Lung (tissue), 12 donors: ENCODE data around the gene PTPRD. TPM values are rescaled to one million over a fixed set of nuclear protein-coding genes. Genes with fewer than 3 reads are reported as not detected.

ENCODE experiments used
- ATAC-seq: fragments of 200-7000 bp; cut with Tn5 transposase; one replicate; pipeline ENCODE4 v1.9.1; 2020; ENCODE audit warnings: moderate number of reproducible peaks; ENCODE audit not compliant: insufficient read depth, low FRiP score
- DNase-seq, 3 donors: peaks; one replicate each; pipeline ENCODE4 v3.0.0-alpha.2; 2013 to 2017
- H3K27ac ChIP-seq, 2 donors: one replicate each; pipeline ENCODE4 v1.5.1; 2013; ENCODE audit warnings: mild to moderate bottlenecking in 2 of 2, moderate library complexity in 2 of 2, control low read depth in 1 of 2, inconsistent platforms in 1 of 2, low read depth in 1 of 2, low read length in 1 of 2
- H3K27me3 ChIP-seq, 3 donors: one replicate each; pipeline ENCODE4 v1.5.1; 2013; ENCODE audit warnings: low read length in 2 of 3; ENCODE audit not compliant: control insufficient read depth in 3 of 3, insufficient read depth in 3 of 3
- H3K36me3 ChIP-seq, 4 donors: one replicate each; pipeline ENCODE4 v1.5.1; 2013; ENCODE audit warnings: low read length in 4 of 4, mild to moderate bottlenecking in 1 of 4, moderate library complexity in 1 of 4; ENCODE audit not compliant: control insufficient read depth in 4 of 4, insufficient read depth in 4 of 4
- H3K4me1 ChIP-seq, 5 donors: one replicate each; pipeline ENCODE4 v1.5.1; 2013; ENCODE audit warnings: low read length in 5 of 5, mild to moderate bottlenecking in 2 of 5, moderate library complexity in 1 of 5; ENCODE audit not compliant: control insufficient read depth in 5 of 5, insufficient read depth in 5 of 5
- H3K4me3 ChIP-seq: one replicate; pipeline ENCODE4 v1.5.1; 2013; ENCODE audit warnings: mild to moderate bottlenecking, control low read depth, moderate library complexity
- H3K9ac ChIP-seq, 2 donors: one replicate each; pipeline ENCODE4 v1.5.1; 2013; ENCODE audit warnings: low read length in 2 of 2, control low read depth in 1 of 2; ENCODE audit not compliant: insufficient read depth in 1 of 2
- H3K9me3 ChIP-seq, 4 donors: one replicate each; pipeline ENCODE4 v1.5.1; 2013; ENCODE audit warnings: low read length in 3 of 4, mild to moderate bottlenecking in 1 of 4, moderate library complexity in 1 of 4; ENCODE audit not compliant: control insufficient read depth in 4 of 4, insufficient read depth in 3 of 4
- CTCF ChIP-seq: IDR thresholded peaks from 2 replicates; pipeline ENCODE4 v1.5.1; 2012; ENCODE audit warnings: mild to moderate bottlenecking; ENCODE audit errors: control extremely low read depth, extremely low read depth
- WGBS, 2 donors: extraction: QIAGEN DNeasy Blood & Tissue Kit; methylation state at CpG; one replicate each; pipeline ENCODE4 v1.1.7; 2013; 5-methylcytosine and 5-hydroxymethylcytosine counted together
- polyA plus RNA-seq, 2 donors: library from polyadenylated mRNA; stranded (reverse); fragments of 200-250 nt; gene quantifications; one replicate each; pipeline ENCODE4 v1.2.1, GENCODE V29; 2013
- total RNA-seq, 2 donors: library from RNA; depleted of rRNA in 1 of 2; stranded (reverse); fragments of >200 nt in 1 of 2; gene quantifications; one replicate each; pipeline ENCODE4 v1.2.1, GENCODE V29; 2014 to 2021
- donor health status: control.
- donor health status: control.
- donor health status: Bipolar disorder and iron deficiency.
- donor health status: healthy.
- donor health status: DM: yes; HTN: yes; CAD: no.

PTPRD gene
- total and polyA plus RNA-seq, 4 donors, result 1.9 to 145 (median 13.7) TPM

- no peak overlapping the region for H3K4me3 ChIP-seq
- ATAC-seq (no peak), DNase-seq (no peak)
- WGBS, 2 donors, result 73 to 81% methylated on average over 3 of the region's 3 CpGs
- no peaks in the 10 kb centered on the region for H3K9me3 ChIP-seq
- TF ChIP-seq CTCF, result no peak
- no peak overlapping the region for H3K9ac ChIP-seq
- no peaks in the 10 kb centered on the region for H3K27me3 ChIP-seq
- no peak overlapping the region for H3K27ac ChIP-seq
- H3K4me1 ChIP-seq, result no peaks in the 10 kb centered on the region
- no peaks in the 10 kb centered on the region for H3K36me3 ChIP-seq
Measured at GRCh38 chr9:9750719-9751118, 862.1 kb downstream of the PTPRD start.

GRCh38 chr9:9749591-9749990 is 863.2 kb downstream of the PTPRD start:
- H3K9me3 ChIP-seq, result no peaks in the 10 kb centered on the region

GRCh38 chr9:9747787-9748186 is 865.0 kb downstream of the PTPRD start:
- ATAC-seq (no peak), DNase-seq (no peak)
- Histone ChIP-seq H3K4me1 (no peaks in the 10 kb centered on the region), H3K9me3 (no peaks in the 10 kb centered on the region), H3K27ac (no peak overlapping the region), H3K4me3 (no peak overlapping the region), H3K36me3 (no peaks in the 10 kb centered on the region), H3K9ac (no peak overlapping the region), H3K27me3 (no peaks in the 10 kb centered on the region)
- WGBS, 2 donors, result 69 to 75% methylated on average over 4 of the region's 4 CpGs
- TF ChIP-seq CTCF, result no peak

More at GRCh38 chr9:9749591-9749990, 863.2 kb downstream of the PTPRD start:
- WGBS, 2 donors, result 85% methylated on average over 1 of the region's 1 CpG
- no peak for DNase-seq
- Histone ChIP-seq H3K27ac (no peak overlapping the region), H3K27me3 (no peaks in the 10 kb centered on the region), H3K9ac (no peak overlapping the region), H3K4me1 (no peaks in the 10 kb centered on the region), H3K36me3 (no peaks in the 10 kb centered on the region), H3K4me3 (no peak overlapping the region)
- TF ChIP-seq CTCF, result no peak
- ATAC-seq, result no peak

GRCh38 chr9:9746826-9747225 is 866.0 kb downstream of the PTPRD start:
- H3K4me1 ChIP-seq, result no peaks in the 10 kb centered on the region
- ATAC-seq, result no peak
- H3K36me3 ChIP-seq, result no peaks in the 10 kb centered on the region
- no peaks in the 10 kb centered on the region for H3K27me3 ChIP-seq
- WGBS, 2 donors, result 18 to 25% methylated on average over 1 of the region's 1 CpG
- no peaks in the 10 kb centered on the region for H3K9me3 ChIP-seq
- no peak for DNase-seq
- TF ChIP-seq CTCF, result no peak
- H3K9ac ChIP-seq, result no peak overlapping the region
- H3K4me3 ChIP-seq, result no peak overlapping the region
- no peak overlapping the region for H3K27ac ChIP-seq
